Measurements from ENCODE around the gene LRP1-AS. TPM values are rescaled to one million over a fixed set of nuclear protein-coding genes. Genes with fewer than 3 reads are reported as not detected.

The LRP1-AS gene
- total RNA-seq, 4 donors from 2014 or later: not detected

GRCh38 chr12:57160741-57161140 is 13.3 kb upstream of the LRP1-AS start:
- Histone ChIP-seq H3K36me3 (peaks cover 49 to 100% (median 94%) of the 10 kb centered on the region in 4 donors), H3K27ac (replicated peaks in 1 of 4) (no peak overlapping the region), H3K4me3 (no peak overlapping the region), H3K9me3 (no peaks in the 10 kb centered on the region), H3K27me3 (no peaks in the 10 kb centered on the region), H3K4me1 (peaks cover 4 to 30% (median 23%) of the 10 kb centered on the region in 4 donors)
- intact Hi-C loops (cut with DNase I): no loop called here
- 90% methylated on average over 14 of the region's 14 CpGs for WGBS
- TF ChIP-seq POLR2AphosphoS5 (IDR thresholded peaks at IDR 0.05) (no peak), CTCF (IDR thresholded peaks at IDR 0.05) (no peak), POLR2A (IDR thresholded peaks at IDR 0.05; ENCODE audit: low read depth) (no peak), EP300 (IDR thresholded peaks at IDR 0.05) (no peak)
- no peak for DNase-seq (ENCODE audit: extremely low spot score)

GRCh38 chr12:57160040-57160439 is 12.6 kb upstream of the LRP1-AS start:
- TF ChIP-seq POLR2A (IDR thresholded peaks at IDR 0.05; ENCODE audit: low read depth) (no peak), POLR2AphosphoS5 (IDR thresholded peaks at IDR 0.05) (no peak), CTCF (IDR thresholded peaks at IDR 0.05) (no peak), EP300 (IDR thresholded peaks at IDR 0.05) (no peak)

GRCh38 chr12:57159311-57159710 is 11.9 kb upstream of the LRP1-AS start:
- TF ChIP-seq POLR2A (IDR thresholded peaks at IDR 0.05; ENCODE audit: low read depth) (no peak), POLR2AphosphoS5 (IDR thresholded peaks at IDR 0.05) (no peak), EP300 (IDR thresholded peaks at IDR 0.05) (no peak), CTCF (IDR thresholded peaks at IDR 0.05) (no peak)
- WGBS: 76% methylated on average over 4 of the region's 4 CpGs
- peaks cover 46 to 100% (median 94%) of the 10 kb centered on the region in 4 donors for H3K36me3 ChIP-seq

More at GRCh38 chr12:57160040-57160439, 12.6 kb upstream of the LRP1-AS start:
- WGBS: 81% methylated on average over 4 of the region's 4 CpGs
- Histone ChIP-seq H3K27ac (replicated peaks in 1 of 4) (peak overlapping the region in 2 of 4 donors; percentile 8 to 19), H3K4me1 (peaks cover 4 to 30% (median 25%) of the 10 kb centered on the region in 4 donors), H3K36me3 (peaks cover 46 to 100% (median 93%) of the 10 kb centered on the region in 4 donors), H3K9me3 (no peaks in the 10 kb centered on the region), H3K4me3 (no peak overlapping the region), H3K27me3 (no peaks in the 10 kb centered on the region)
- intact Hi-C loops (cut with DNase I): no loop called here
- no peak for DNase-seq (ENCODE audit: extremely low spot score)

DNA sequence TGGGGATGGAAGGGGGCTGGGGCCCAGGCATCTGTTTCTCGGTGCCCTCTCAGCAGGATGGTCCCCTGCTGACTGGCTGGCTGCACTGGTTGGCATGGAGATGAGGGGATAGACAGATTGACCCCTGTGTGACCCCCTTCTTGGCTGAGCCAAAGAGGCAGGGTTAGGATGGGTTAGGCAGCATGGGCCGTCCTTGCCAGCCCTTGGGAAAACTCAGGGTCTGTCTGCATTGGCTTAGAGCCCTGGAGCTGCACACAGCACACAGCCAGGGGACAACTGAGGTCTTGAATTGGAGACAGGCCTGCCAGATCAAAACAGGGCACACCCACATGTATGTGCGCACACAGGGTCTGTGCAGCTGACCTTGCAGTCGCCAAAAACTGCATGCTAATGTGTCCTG is 11.2 kb upstream of the LRP1-AS start:
- H3K9me3 ChIP-seq: no peaks in the 10 kb centered on the region
- DNase-seq (ENCODE audit: extremely low spot score): no peak
- peaks cover 46 to 100% (median 93%) of the 10 kb centered on the region in 4 donors for H3K36me3 ChIP-seq
- peaks cover 4 to 41% (median 34%) of the 10 kb centered on the region in 4 donors for H3K4me1 ChIP-seq
- peak overlapping the region; percentile 21 to 57 (median 37) for H3K27ac ChIP-seq (replicated peaks in 1 of 4)
- no peaks in the 10 kb centered on the region for H3K27me3 ChIP-seq
- no peak overlapping the region for H3K4me3 ChIP-seq
- intact Hi-C loops (cut with DNase I): no loop called here
- no peak for TF ChIP-seq EP300 (IDR thresholded peaks at IDR 0.05)
- TF ChIP-seq POLR2A (IDR thresholded peaks at IDR 0.05; ENCODE audit: low read depth): no peak
- no peak for TF ChIP-seq CTCF (IDR thresholded peaks at IDR 0.05)
- TF ChIP-seq POLR2AphosphoS5 (IDR thresholded peaks at IDR 0.05): no peak
- 30% methylated on average over 2 of the region's 4 CpGs for WGBS

More at GRCh38 chr12:57159311-57159710, 11.9 kb upstream of the LRP1-AS start:
- Histone ChIP-seq H3K27me3 (no peaks in the 10 kb centered on the region), H3K4me3 (no peak overlapping the region), H3K27ac (replicated peaks in 1 of 4) (peak overlapping the region; percentile 8 to 49 (median 25)), H3K4me1 (peaks cover 4 to 36% (median 28%) of the 10 kb centered on the region in 4 donors), H3K9me3 (no peaks in the 10 kb centered on the region)
- no peak for DNase-seq (ENCODE audit: extremely low spot score)
- intact Hi-C loops (cut with DNase I): no loop called here

DNA sequence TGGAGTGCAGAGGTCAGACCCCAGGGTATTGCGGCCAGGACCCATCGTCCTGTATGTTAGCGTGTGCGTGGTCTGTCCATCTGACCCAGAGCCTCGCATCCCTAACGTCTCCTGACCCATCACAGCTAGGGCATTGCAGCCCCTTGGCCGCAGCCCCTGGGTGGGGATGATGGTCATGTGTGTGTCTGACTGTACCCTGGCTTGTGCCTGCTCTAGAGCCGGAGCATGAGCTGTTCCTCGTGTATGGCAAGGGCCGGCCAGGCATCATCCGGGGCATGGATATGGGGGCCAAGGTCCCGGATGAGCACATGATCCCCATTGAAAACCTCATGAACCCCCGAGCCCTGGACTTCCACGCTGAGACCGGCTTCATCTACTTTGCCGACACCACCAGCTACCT is 10.8 kb upstream of the LRP1-AS start:
- Histone ChIP-seq H3K9me3 (no peaks in the 10 kb centered on the region), H3K27ac (replicated peaks in 1 of 4) (peak overlapping the region; percentile 21 to 57 (median 37))

More for the DNA sequence above, 10.8 kb upstream of the LRP1-AS start:
- no peaks in the 10 kb centered on the region for H3K27me3 ChIP-seq
- H3K4me1 ChIP-seq: peaks cover 7 to 45% (median 38%) of the 10 kb centered on the region in 4 donors
- TF ChIP-seq EP300 (IDR thresholded peaks at IDR 0.05): no peak
- no peak for DNase-seq (ENCODE audit: extremely low spot score)
- intact Hi-C loops (cut with DNase I): no loop called here
- H3K36me3 ChIP-seq: peaks cover 46 to 95% (median 90%) of the 10 kb centered on the region in 4 donors
- 84% methylated on average over 13 of the region's 16 CpGs for WGBS
- no peak overlapping the region for H3K4me3 ChIP-seq
